Activated naive CD4-positive, alpha-beta T cell treated with anti-CD3 and anti-CD28 coated beads, Interleukin-2, amount 10 ng/mL, durations not matched to agents 7 days and 5 days (primary cell): ENCODE measurements around the gene CLEC2D.
"Not testable (repeated sequence)": the region's sequence is repeated elsewhere in the genome, so short reads cannot be mapped to it uniquely, and the experiment has no call there.

Source experiments
- CTCF ChIA-PET: fragments of 350-600 bp; sonication (Branson Sonifier 250); formaldehyde crosslinking; loops from one replicate; lab custom pipeline; 2021; ENCODE audit warnings: antibody characterized with exemption; lab: Charles Lee
- DNase-seq: peaks from one replicate; pipeline ENCODE4 v3.0.0-alpha.2; 2020
- H3K27ac Mint-ChIP-seq: one replicate; pipeline ENCODE4 v1.8.0; 2021; ENCODE audit warnings: mild to moderate bottlenecking, moderate library complexity, mixed read lengths
- H3K27me3 Mint-ChIP-seq: one replicate; pipeline ENCODE4 v1.8.0; 2021; ENCODE audit warnings: mild to moderate bottlenecking, mixed read lengths
- H3K36me3 Mint-ChIP-seq: one replicate; pipeline ENCODE4 v1.8.0; 2021; ENCODE audit warnings: mixed read lengths
- H3K4me1 Mint-ChIP-seq: one replicate; pipeline ENCODE4 v1.8.0; 2021; ENCODE audit warnings: mixed read lengths
- H3K4me3 Mint-ChIP-seq: one replicate; pipeline ENCODE4 v1.8.0; 2021; ENCODE audit warnings: mild to moderate bottlenecking, moderate library complexity, mixed read lengths
- H3K9me3 Mint-ChIP-seq: one replicate; pipeline ENCODE4 v1.8.0; 2021; ENCODE audit warnings: mixed read lengths

The CLEC2D gene

GRCh38 chr12:9669019-9669326, 540 bp upstream of the CLEC2D start:
- Mint-ChIP-seq H3K27ac (peak overlapping the region; percentile 95), H3K36me3 (peaks cover 76% of the 10 kb centered on the region), H3K27me3 (no peaks in the 10 kb centered on the region), H3K4me1 (peaks cover 51% of the 10 kb centered on the region), H3K9me3 (no peaks in the 10 kb centered on the region), H3K4me3 (peak overlapping the region; percentile 82)
- CTCF ChIA-PET = interaction anchor here (0.7 to 3.0 kb wide), 9 partner anchors 12 to 197 kb away, joined by 3 to 12 read pairs (median 6); no protein-coding TSS in a partner anchor
- DNase-seq = no peak

- Mint-ChIP-seq H3K36me3 (peaks cover 77% of the 10 kb centered on the region), H3K4me3 (peak overlapping the region; percentile 82), H3K4me1 (peaks cover 48% of the 10 kb centered on the region), H3K27ac (peak overlapping the region; percentile 95)
- not testable (repeated sequence) for H3K9me3 Mint-ChIP-seq, DNase-seq, H3K27me3 Mint-ChIP-seq
- CTCF ChIA-PET = interaction anchor here (0.6 to 1.7 kb wide), 2 partner anchors 16 to 71 kb away, joined by 3 to 5 read pairs; no protein-coding TSS in a partner anchor
Observed at GRCh38 chr12:9672340-9672739, 2.8 kb downstream of the CLEC2D start.

- Mint-ChIP-seq H3K27ac (peak overlapping the region; percentile 95), H3K9me3 (peaks cover 3% of the 10 kb centered on the region), H3K27me3 (no peaks in the 10 kb centered on the region), H3K36me3 (peaks cover 82% of the 10 kb centered on the region), H3K4me3 (peak overlapping the region; percentile 82), H3K4me1 (peaks cover 46% of the 10 kb centered on the region)
- peak; percentile 70 for DNase-seq
- CTCF ChIA-PET = interaction anchor here (1.2 to 1.7 kb wide), 3 partner anchors 26 to 70 kb away, joined by 4 to 9 read pairs (median 5); no protein-coding TSS in a partner anchor
Observed at GRCh38 chr12:9673404-9674225, 4.1 kb downstream of the CLEC2D start.

GRCh38 chr12:9674226-9674590, 4.7 kb downstream of the CLEC2D start:
- peaks cover 3% of the 10 kb centered on the region for H3K9me3 Mint-ChIP-seq
- DNase-seq = peak; percentile 74
- H3K4me3 Mint-ChIP-seq = peak overlapping the region; percentile 82
- H3K4me1 Mint-ChIP-seq = peaks cover 47% of the 10 kb centered on the region
- H3K36me3 Mint-ChIP-seq = peaks cover 85% of the 10 kb centered on the region
- peak overlapping the region; percentile 95 for H3K27ac Mint-ChIP-seq
- CTCF ChIA-PET = interaction anchor here (0.7 to 1.7 kb wide), 4 partner anchors 26 to 69 kb away, joined by 4 to 9 read pairs (median 4); no protein-coding TSS in a partner anchor
- no peaks in the 10 kb centered on the region for H3K27me3 Mint-ChIP-seq

GRCh38 chr12:9682508-9682907, 13.0 kb downstream of the CLEC2D start:
- DNase-seq, H3K27me3 Mint-ChIP-seq, H3K4me3 Mint-ChIP-seq: not testable (repeated sequence)
- H3K27ac Mint-ChIP-seq = peak overlapping the region; percentile 71
- H3K9me3 Mint-ChIP-seq = peaks cover 41% of the 10 kb centered on the region
- H3K36me3 Mint-ChIP-seq = peaks cover 89% of the 10 kb centered on the region
- CTCF ChIA-PET = interaction anchor here (2.3 kb wide), 1 partner anchor 25 kb away, joined by 15 read pairs; no protein-coding TSS in a partner anchor
- H3K4me1 Mint-ChIP-seq = peaks cover 83% of the 10 kb centered on the region

- Mint-ChIP-seq H3K36me3 (peaks cover 88% of the 10 kb centered on the region), H3K9me3 (peaks cover 41% of the 10 kb centered on the region), H3K27ac (peak overlapping the region; percentile 72), H3K4me1 (peaks cover 83% of the 10 kb centered on the region)
- DNase-seq, H3K4me3 Mint-ChIP-seq, H3K27me3 Mint-ChIP-seq, CTCF ChIA-PET: not testable (repeated sequence)
Observed at GRCh38 chr12:9682949-9683348, 13.4 kb downstream of the CLEC2D start.

GRCh38 chr12:9685366-9685765, 15.9 kb downstream of the CLEC2D start:
- peak overlapping the region; percentile 83 for H3K27ac Mint-ChIP-seq
- H3K4me3 Mint-ChIP-seq, H3K27me3 Mint-ChIP-seq, DNase-seq: not testable (repeated sequence)
- peaks cover 83% of the 10 kb centered on the region for H3K4me1 Mint-ChIP-seq
- CTCF ChIA-PET = interaction anchor here (0.6 to 0.8 kb wide), 2 partner anchors 14 to 52 kb away, joined by 3 read pairs; no protein-coding TSS in a partner anchor
- H3K9me3 Mint-ChIP-seq = peaks cover 38% of the 10 kb centered on the region
- H3K36me3 Mint-ChIP-seq = peaks cover 90% of the 10 kb centered on the region

- Mint-ChIP-seq H3K9me3 (peaks cover 35% of the 10 kb centered on the region), H3K4me3 (no peak overlapping the region), H3K4me1 (peaks cover 83% of the 10 kb centered on the region), H3K27me3 (no peaks in the 10 kb centered on the region), H3K27ac (peak overlapping the region; percentile 83), H3K36me3 (peaks cover 90% of the 10 kb centered on the region)
- CTCF ChIA-PET = interaction anchor here (0.6 to 2.5 kb wide), 3 partner anchors 12 to 23 kb away, joined by 3 to 14 read pairs (median 3); no protein-coding TSS in a partner anchor
- DNase-seq = no peak
Observed at GRCh38 chr12:9685915-9686314, 16.4 kb downstream of the CLEC2D start.

GRCh38 chr12:9687228-9687627, 17.7 kb downstream of the CLEC2D start:
- Mint-ChIP-seq H3K36me3 (peaks cover 92% of the 10 kb centered on the region), H3K4me3 (no peak overlapping the region), H3K27ac (peak overlapping the region; percentile 55), H3K4me1 (peaks cover 87% of the 10 kb centered on the region), H3K27me3 (no peaks in the 10 kb centered on the region), H3K9me3 (peaks cover 29% of the 10 kb centered on the region)
- CTCF ChIA-PET = interaction anchor here (0.8 to 3.0 kb wide), 7 partner anchors 10 to 60 kb away, joined by 3 to 14 read pairs (median 3); no protein-coding TSS in a partner anchor
- no peak for DNase-seq

- H3K4me1 Mint-ChIP-seq = peaks cover 79% of the 10 kb centered on the region
- CTCF ChIA-PET = interaction anchor here (1.6 kb wide), 1 partner anchor 15 kb away, joined by 5 read pairs; no protein-coding TSS in a partner anchor
Observed at GRCh38 chr12:9692909-9693308, 23.4 kb downstream of the CLEC2D start.

GRCh38 chr12:9694241-9694640, 24.7 kb downstream of the CLEC2D start:
- no peak for DNase-seq
- H3K27me3 Mint-ChIP-seq = no peaks in the 10 kb centered on the region
- H3K27ac Mint-ChIP-seq = no peak overlapping the region
- no peak overlapping the region for H3K4me3 Mint-ChIP-seq
- peaks cover 28% of the 10 kb centered on the region for H3K9me3 Mint-ChIP-seq
- H3K4me1 Mint-ChIP-seq = peaks cover 79% of the 10 kb centered on the region
- peaks cover 84% of the 10 kb centered on the region for H3K36me3 Mint-ChIP-seq
- CTCF ChIA-PET = interaction anchor here (1.6 kb wide), 1 partner anchor 14 kb away, joined by 5 read pairs; no protein-coding TSS in a partner anchor

More at GRCh38 chr12:9692909-9693308, 23.4 kb downstream of the CLEC2D start:
- peaks cover 26% of the 10 kb centered on the region for H3K9me3 Mint-ChIP-seq
- H3K27ac Mint-ChIP-seq = peak overlapping the region; percentile 7
- DNase-seq = no peak
- H3K27me3 Mint-ChIP-seq = no peaks in the 10 kb centered on the region
- no peak overlapping the region for H3K4me3 Mint-ChIP-seq
- peaks cover 86% of the 10 kb centered on the region for H3K36me3 Mint-ChIP-seq

GRCh38 chr12:9695150-9695549, 25.6 kb downstream of the CLEC2D start:
- CTCF ChIA-PET, H3K27ac Mint-ChIP-seq, H3K27me3 Mint-ChIP-seq, DNase-seq, H3K4me3 Mint-ChIP-seq: not testable (repeated sequence)
- Mint-ChIP-seq H3K4me1 (peaks cover 80% of the 10 kb centered on the region), H3K9me3 (peaks cover 24% of the 10 kb centered on the region), H3K36me3 (peaks cover 75% of the 10 kb centered on the region)

GRCh38 chr12:9695661-9696060, 26.1 kb downstream of the CLEC2D start:
- Mint-ChIP-seq H3K4me1 (peaks cover 82% of the 10 kb centered on the region), H3K36me3 (peaks cover 74% of the 10 kb centered on the region), H3K27ac (peak overlapping the region; percentile 5), H3K9me3 (peaks cover 25% of the 10 kb centered on the region)
- DNase-seq, CTCF ChIA-PET, H3K27me3 Mint-ChIP-seq, H3K4me3 Mint-ChIP-seq: not testable (repeated sequence)

GRCh38 chr12:9697619-9698018, 28.1 kb downstream of the CLEC2D start:
- Mint-ChIP-seq H3K4me3 (no peak overlapping the region), H3K36me3 (peaks cover 61% of the 10 kb centered on the region), H3K27me3 (no peaks in the 10 kb centered on the region), H3K27ac (peak overlapping the region; percentile 53), H3K9me3 (peaks cover 27% of the 10 kb centered on the region), H3K4me1 (peaks cover 87% of the 10 kb centered on the region)
- CTCF ChIA-PET = interaction anchor here (0.6 to 2.0 kb wide), 4 partner anchors 11 to 365 kb away, joined by 3 to 7 read pairs (median 3); no protein-coding TSS in a partner anchor
- no peak for DNase-seq
